Skeletal muscle cell (primary cell): Measurements from ENCODE around the gene CSMD2.
"Not testable (repeated sequence)": the region's sequence is repeated elsewhere in the genome, so short reads cannot be mapped to it uniquely, and the experiment has no call there.

ENCODE experiments used
- DNase-seq: peaks from one replicate; pipeline ENCODE4 v3.0.0-alpha.2; 2010; ENCODE audit warnings: low read depth
- H3K4me3 ChIP-seq: 2 replicates; pipeline ENCODE4 v1.5.1; 2011; ENCODE audit warnings: low read depth, mild to moderate bottlenecking, control low read depth, low read length, moderate library complexity

CSMD2 gene

GRCh38 chr1:33516891-33517567, 648.0 kb downstream of the CSMD2 start:
- DNase-seq = no peak
- H3K4me3 ChIP-seq = no peak overlapping the region

DNA sequence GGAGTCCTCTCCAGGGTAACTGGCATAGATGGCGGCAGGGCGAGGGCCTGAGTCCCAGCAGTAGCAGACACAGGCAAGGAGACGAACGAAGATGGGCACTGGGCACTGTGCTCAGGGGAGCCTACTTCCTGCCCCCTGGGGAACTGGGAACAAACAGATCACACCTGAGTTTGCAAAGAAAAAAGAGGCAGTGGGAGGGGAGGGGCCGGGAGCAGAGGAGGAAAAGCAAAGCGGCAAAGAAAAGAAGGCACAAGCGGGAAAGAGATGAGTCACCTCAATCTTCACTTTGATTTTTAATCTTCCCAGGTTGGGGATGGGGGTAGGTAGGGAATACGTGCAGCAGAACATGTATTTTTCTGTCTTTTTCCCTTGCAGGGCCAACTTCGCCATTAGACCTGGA, 648.6 kb downstream of the CSMD2 start:
- DNase-seq = no peak
- H3K4me3 ChIP-seq = no peak overlapping the region

GRCh38 chr1:33515607-33516006, 649.4 kb downstream of the CSMD2 start:
- no peak for DNase-seq
- H3K4me3 ChIP-seq = no peak overlapping the region

GRCh38 chr1:33515112-33515511, 649.9 kb downstream of the CSMD2 start:
- no peak for DNase-seq
- H3K4me3 ChIP-seq = no peak overlapping the region

DNA sequence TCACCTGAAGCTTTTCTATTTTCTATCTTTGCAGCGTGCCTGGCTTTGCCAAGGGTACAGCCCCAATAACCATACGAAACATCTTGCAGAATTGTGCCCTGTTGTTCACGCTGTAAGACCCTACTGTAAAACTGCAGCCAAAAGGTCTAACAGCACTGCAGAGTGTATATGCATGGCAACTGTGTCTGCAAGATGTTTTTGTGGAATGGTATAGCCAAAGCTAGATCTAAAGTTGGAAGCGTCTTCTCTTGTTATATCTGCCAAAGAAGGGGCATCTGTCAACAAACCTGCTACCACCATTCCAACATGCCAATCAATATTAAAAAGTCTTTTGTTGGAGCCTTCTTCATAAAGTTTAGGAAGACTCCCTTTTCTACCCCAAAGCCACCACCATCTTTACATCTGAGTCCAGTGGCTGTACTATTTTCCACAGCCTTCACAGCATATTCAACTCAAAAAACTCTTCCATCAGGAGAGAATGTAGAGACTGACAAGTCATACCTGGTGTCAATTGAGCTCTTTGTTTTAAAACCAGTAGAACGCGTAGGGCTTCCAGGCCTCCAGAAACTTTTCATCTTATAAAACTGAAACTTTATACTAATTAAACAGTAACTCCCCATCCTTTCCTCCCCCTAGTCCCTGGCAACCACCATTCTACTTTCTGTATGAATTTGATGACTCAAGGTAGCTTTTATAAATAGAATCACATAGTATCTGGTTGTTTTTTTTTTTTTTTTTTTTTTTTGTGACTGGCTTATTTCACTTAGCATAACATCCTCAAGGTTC, 652.6 kb downstream of the CSMD2 start:
- H3K4me3 ChIP-seq = no peak overlapping the region
- DNase-seq = no peak

GRCh38 chr1:33509276-33509675, 655.8 kb downstream of the CSMD2 start:
- DNase-seq, H3K4me3 ChIP-seq: not testable (repeated sequence)

DNA sequence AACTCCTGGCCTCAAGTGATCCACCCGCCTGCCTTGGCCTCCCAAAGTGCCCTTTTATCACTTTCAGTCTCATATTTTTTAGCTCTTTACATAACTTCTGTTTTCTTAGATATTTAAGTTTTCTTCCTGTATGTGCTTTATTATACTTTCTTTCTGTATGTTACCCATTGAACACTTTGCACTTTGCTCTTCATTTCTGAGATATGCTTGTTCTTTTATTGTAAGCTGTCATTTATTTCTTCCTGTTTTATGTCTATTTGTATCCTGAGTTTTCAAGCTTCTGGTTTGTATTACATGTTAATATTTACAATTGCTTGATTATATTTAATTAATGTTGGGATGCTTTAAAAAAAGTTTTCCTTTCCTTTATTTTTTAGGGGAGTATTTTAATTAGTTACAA, 656.9 kb downstream of the CSMD2 start:
- no peak for DNase-seq
- H3K4me3 ChIP-seq = no peak overlapping the region

DNA sequence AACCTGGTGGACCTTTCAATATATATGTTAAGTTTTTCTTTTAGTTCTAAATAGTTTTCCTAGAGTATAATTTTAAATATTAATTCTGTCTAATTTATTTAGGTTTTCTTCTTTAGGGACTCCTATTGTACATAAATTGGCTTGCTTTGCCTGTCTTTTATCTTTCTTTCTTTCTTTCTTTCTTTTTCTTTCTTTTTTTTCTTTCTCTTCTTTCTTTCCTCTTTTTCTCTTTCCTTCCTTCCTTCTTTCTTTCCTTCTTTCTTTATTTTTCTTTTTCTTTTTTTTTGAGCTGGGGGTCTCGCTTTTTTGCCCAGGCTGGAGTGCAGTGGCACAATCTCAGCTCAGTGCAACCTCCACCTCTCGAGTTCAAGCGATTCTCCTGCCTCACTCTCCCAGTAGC, 657.4 kb downstream of the CSMD2 start:
- no peak overlapping the region for H3K4me3 ChIP-seq
- no peak for DNase-seq

GRCh38 chr1:33503506-33503905, 661.5 kb downstream of the CSMD2 start:
- no peak overlapping the region for H3K4me3 ChIP-seq
- no peak for DNase-seq

GRCh38 chr1:33502726-33503125, 662.3 kb downstream of the CSMD2 start:
- H3K4me3 ChIP-seq = no peak overlapping the region
- DNase-seq = peak; percentile 36

- no peak for DNase-seq
- H3K4me3 ChIP-seq = no peak overlapping the region
Observed at GRCh38 chr1:33501774-33502173, 663.3 kb downstream of the CSMD2 start.

- DNase-seq = no peak
- no peak overlapping the region for H3K4me3 ChIP-seq
Observed at GRCh38 chr1:33501309-33501708, 663.7 kb downstream of the CSMD2 start.

GRCh38 chr1:33500547-33500946, 664.5 kb downstream of the CSMD2 start:
- H3K4me3 ChIP-seq = no peak overlapping the region
- no peak for DNase-seq

DNA sequence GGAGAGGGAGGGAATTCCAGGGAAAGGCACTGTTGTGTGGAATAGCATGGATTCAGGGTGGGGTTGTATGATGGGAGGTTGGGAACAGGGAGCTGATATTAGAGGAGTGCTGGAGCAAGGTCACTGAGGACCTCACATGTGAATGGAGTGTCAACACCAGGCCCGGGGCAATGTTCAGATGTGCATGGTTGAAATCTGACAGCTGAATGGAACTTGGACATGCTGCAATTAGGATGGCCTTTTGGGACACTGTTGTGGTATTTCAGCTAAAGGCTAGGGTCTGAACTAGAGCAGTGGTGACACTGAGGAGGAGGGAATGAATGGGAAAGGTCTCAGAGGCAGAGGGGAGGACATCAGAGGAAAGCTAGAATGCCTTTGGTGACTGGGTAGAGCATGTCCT, 667.6 kb downstream of the CSMD2 start:
- H3K4me3 ChIP-seq = no peak overlapping the region
- no peak for DNase-seq

GRCh38 chr1:33494929-33495328, 670.1 kb downstream of the CSMD2 start:
- no peak for DNase-seq
- no peak overlapping the region for H3K4me3 ChIP-seq

GRCh38 chr1:33488624-33489023, 676.4 kb downstream of the CSMD2 start:
- no peak overlapping the region for H3K4me3 ChIP-seq
- DNase-seq = no peak

DNA sequence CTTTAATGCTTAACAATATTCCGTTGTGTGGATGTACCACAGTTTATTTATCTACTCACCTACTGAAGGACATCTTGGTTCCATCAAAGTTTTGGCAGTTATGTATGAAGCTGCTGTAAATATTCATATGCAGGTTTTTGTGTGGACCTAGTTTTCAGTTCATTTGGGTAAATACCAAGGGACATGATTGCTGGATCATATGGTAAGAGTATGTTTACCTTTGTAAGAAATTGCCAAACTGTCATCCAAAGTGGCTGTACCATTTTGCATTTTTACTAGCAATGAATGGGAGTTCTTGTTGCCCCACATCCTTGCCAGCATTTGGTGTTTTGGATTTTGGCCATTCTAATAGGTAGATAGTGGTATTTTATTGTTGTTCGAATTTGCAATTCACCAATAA, 682.6 kb downstream of the CSMD2 start:
- no peak overlapping the region for H3K4me3 ChIP-seq
- no peak for DNase-seq

GRCh38 chr1:33477451-33477850, 687.6 kb downstream of the CSMD2 start:
- no peak overlapping the region for H3K4me3 ChIP-seq
- DNase-seq = no peak

DNA sequence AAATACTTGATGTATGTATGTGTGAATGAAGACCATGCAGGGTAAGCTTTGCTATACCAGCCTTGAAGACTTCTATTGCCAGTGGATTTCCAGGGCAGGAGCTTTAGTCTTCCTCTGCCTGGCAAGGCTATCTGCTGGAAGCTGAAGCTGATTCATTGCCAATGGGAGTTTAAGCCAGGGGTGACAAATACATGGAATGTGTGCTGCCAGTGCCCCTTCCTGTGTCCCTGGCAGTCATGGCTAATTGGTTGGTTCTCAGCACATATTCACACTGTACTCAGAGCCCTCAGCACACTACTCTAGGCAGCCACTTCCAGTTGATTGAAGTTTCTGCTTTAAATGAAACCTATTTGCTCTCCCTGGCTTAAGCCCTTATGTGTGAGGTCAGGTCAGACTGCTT, 691.1 kb downstream of the CSMD2 start:
- no peak for DNase-seq
- H3K4me3 ChIP-seq = no peak overlapping the region

DNA sequence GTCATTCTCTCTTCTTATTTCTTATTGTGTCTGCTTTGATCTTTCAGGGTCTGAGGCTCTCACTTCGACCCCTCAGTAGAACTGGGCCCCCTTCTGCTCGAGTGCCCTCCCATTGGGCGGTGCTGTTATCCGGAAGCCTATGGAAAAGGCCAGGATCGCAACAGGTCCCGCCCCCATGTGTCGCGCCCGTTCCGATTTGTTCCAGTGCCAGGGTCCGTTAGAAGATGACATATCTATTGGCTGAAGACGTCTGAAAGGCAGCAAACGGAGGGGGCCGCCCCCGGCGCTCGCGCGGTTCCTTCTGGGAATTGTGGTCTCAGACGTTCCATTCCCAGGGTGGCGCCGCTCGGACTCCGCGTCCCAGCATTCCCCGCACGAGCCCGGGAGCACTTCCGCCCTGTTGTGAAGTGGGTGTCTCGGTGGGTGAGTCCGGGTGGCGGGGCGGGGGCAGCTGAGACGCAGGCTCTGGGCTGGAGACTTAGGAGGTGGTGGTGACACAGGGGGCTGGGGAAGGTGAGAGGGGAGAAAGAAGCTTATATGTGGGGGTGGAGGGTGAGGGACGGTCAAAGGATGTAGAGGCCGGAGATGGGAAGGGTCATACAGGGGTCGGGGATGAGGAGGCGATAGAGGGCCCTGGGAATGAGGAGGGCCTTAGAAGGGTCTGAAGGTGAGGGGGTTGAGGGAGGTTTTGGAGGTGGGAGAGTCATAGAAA, 692.6 kb downstream of the CSMD2 start, which contains the start of gene ZSCAN20:
Gene ZSCAN20 (plus strand): TSS at position 377 of the 712 bp plus-strand sequence. CDS start 6,644 bp downstream, outside the sequence.
- peak within 1 kb of the TSS; percentile 73 for H3K4me3 ChIP-seq
- peak; percentile 95 for DNase-seq
